GM21717 (cell line): ENCODE measurements around the gene TRIM72.
"Not testable (repeated sequence)": the region's sequence is repeated elsewhere in the genome, so short reads cannot be mapped to it uniquely, and the experiment has no call there.

Experiments
- ATAC-seq: cut with Tn5 transposase; IDR thresholded peaks from one replicate; pipeline ENCODE4 v1.9.1; 2021; ENCODE audit warnings: mild to moderate bottlenecking, moderate library complexity; ENCODE audit not compliant: unreplicated experiment

TRIM72 gene

GRCh38 chr16:31251435-31251834, 37.5 kb downstream of the TRIM72 start:
- no peak for ATAC-seq

DNA sequence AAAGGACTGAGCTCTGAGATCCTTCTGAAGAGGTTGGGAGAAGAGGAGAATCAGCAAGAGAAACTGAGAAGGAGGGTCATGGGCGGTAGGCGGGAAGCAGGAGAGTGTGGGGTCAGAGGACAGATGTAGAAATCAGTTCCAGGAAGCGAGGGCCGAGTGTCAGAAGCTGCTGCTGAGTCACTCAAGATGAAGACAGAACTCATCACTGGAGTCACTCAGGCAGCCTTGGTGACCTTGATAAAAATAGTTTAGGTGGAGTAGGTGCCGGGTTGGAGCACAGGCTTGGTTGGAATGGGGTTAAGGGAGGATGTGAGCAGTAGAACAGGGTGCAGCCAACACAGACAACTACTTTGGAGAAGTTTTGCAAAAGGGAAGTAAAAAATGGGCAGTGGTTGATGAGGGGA, 39.7 kb downstream of the TRIM72 start:
- ATAC-seq, result no peak

DNA sequence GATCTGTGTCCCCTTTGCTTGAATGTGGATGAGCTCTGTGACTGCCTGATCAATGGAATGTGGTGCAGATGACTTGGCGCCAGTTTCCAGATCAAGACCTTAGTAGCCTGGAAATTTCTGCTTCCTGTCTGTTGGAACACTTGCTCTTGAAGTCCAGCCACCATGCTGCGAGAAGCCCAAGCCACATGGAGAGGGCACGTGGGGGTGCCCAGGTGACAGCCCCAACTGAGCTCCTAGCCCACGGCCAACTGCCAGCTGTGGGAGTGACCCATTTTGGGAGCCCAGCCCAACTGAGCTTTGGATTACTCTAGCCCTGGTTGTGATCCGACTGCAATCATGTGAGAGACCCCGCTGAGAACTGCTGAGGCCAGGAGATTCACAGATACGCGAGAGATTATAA, 42.5 kb downstream of the TRIM72 start:
- no peak for ATAC-seq

GRCh38 chr16:31258366-31258765, 44.4 kb downstream of the TRIM72 start:
- no peak for ATAC-seq

DNA sequence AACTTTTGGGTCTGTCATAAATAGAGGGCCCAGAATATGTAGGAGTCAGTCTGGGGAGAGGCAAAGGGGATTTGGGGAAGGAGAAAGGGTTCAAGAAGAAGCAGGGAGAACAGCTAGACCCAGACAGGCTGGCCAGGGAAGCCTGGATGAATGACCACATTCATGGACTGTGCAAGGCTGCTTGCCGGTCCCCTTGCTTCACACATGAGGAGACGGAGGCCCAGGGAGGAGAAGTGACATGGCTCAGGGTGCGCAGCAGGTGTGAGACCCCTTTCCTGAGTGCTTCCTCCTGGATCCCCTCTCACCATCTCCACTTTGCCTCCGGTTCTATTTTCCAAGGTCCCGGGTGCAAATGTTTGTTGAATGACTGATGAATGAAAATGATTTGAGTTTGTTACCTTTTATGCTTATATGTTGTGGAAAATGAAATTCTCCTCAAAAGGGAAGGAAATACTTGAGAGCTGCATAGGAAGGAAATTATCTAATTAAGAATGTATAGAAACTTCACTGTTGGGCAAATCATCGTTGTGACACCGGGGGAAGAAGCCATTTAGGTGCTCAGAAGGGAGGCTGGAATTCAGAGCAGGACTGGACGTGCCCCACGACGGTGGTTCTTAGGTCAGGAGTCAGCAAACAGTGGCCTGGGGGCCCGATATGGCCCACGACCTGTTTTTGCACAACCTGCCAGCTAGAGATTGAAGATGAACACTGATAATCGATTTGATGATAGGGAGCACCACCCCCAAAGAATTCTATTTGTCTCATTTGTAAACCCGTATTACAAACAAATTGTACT, 46.4 kb downstream of the TRIM72 start:
- ATAC-seq, result no peak

GRCh38 chr16:31262084-31262483, 48.2 kb downstream of the TRIM72 start:
- ATAC-seq, result no peak

GRCh38 chr16:31265329-31266245, 51.7 kb downstream of the TRIM72 start:
- peak; percentile 68 for ATAC-seq

- no peak for ATAC-seq
These were observed 53.6 kb downstream of the TRIM72 start for GRCh38 chr16:31267332-31268032.

DNA sequence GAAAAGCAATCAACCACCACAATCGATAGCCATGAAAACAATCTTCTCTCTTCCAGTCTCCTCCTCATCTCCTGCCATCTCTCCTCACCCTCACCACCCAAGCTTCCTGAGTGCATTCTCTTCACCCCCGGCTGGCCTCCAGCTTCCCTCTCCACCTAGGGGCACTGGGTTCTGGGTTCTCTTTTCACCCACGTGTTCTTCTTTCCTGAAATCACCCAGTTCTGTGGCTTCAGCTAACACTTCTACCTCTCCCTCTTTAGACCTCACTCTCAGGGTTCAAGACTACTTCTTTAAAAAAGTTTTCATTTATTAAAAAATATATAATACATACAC, 54.1 kb downstream of the TRIM72 start:
- ATAC-seq, result no peak

DNA sequence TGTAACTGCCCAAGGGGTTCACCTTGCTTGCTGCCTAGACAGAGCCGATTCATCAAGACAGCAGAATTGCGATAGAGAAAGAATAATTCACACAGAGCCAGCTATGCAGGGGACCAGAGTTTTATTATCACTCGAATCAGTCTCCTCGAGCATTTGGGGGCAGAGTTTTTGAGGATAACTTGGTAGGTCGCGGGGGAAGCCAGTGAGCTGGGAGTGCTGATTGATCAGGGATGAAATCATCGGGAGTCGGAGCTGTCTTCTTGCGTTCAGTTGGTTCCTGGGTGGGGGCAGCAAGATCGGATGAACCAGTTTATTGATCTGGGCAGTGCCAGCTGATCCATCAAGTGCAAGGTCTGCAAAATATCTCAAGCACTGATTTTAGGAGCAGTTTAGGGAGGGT, 55.0 kb downstream of the TRIM72 start:
- no peak for ATAC-seq

- ATAC-seq, result no peak
These were observed 55.6 kb downstream of the TRIM72 start for GRCh38 chr16:31269541-31269940.

DNA sequence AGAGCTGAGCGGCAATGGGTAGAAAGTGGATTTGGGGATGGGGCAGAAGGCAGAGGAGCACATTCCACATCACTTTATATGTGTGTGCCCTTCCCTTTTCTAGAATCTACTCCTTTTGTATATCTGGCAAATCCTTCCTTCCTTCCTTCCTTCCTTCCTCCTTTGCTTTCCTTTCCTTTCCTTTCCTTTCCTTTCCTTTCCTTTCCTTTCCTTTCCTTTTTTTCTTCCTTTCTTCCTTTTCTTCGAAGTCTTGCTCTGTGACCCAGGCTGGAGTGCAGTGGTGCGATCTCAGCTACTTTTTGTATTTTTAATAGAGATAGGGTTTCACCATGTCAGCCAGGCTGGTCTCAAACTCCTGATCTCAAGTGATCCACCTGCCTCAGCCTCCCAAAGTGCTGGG, 56.1 kb downstream of the TRIM72 start:
- not testable (repeated sequence) for ATAC-seq

DNA sequence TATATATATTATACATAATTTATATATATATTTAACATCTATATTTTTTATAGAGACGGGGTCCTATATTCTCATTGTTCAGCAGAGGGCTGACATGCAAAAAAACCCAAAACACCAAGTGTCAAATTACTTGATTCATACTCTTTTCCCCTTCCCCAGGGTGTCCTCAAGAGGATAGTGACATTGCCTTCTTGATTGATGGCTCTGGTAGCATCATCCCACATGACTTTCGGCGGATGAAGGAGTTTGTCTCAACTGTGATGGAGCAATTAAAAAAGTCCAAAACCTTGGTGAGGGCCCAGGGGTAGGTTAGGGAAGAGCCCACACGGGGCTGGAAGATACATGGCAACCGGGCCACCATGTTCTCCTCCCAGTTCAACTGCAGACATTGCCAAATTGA, 56.9 kb downstream of the TRIM72 start:
- ATAC-seq, result no peak

DNA sequence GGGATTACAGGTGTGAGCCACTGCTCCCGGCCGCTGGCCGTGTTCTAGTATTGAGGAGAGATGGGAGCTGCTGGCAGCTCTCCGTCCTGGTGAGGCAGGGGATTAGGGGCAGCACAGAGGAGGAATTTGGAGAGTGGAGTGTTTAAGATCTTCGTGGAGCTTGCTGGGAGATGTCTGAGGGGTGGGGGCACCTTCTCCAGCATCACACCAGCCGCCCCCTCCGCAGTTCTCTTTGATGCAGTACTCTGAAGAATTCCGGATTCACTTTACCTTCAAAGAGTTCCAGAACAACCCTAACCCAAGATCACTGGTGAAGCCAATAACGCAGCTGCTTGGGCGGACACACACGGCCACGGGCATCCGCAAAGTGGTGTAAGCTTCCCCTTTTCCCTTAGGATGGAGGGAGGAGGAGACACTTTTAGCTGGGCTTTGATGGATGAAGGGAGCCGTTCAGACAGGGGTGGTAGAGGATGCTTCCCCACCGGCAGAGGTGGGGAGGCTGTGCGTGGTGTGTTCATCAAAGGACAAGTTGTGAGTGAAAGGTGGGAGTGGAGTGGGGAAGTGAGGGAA, 57.8 kb downstream of the TRIM72 start:
- ATAC-seq, result no peak

- ATAC-seq, result no peak
These were observed 59.3 kb downstream of the TRIM72 start for GRCh38 chr16:31273187-31273586.

- ATAC-seq, result no peak
These were observed 59.8 kb downstream of the TRIM72 start for GRCh38 chr16:31273676-31274075.

DNA sequence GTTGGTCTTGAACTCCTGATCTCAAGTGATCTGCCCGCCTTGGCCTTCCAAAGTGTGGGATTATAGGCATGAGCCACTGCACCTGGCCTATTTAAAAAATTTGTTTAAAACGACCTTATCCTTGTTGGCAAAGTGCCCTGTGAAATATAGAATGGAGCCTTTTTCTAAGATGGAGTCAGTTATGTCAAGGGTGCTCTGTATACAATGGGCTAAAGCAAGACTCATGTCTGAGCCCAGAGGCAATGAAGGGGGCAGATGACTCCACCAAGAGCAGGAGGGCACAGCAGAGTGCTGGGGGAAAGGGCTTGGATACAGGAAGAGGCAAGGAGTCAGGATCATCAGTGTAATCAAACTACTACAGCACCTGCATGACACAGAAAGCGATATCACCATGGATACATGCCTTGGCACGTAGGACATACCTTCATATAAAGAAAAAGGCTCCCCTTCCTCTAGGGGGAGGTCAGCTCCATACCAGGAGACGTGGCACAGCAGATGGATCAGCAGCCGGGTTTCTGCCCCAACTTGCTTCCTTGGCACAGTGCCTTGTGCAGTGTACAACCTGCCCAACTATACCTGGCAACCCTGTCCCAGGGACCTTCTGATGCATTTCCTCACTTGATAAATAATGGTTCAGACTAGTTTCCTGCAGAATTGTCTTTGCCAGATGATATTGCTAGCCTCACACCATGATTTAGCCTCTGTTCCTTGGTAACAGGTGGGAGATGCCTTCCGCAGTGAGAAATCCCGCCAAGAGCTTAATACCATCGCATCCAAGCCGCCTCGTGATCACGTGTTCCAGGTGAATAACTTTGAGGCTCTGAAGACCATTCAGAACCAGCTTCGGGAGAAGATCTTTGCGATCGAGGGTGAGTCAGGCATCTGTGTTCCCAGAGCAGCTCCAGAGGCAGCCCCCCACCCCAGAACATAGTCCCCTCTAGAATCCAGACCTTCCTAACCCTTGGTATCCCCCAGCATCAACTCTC, 61.2 kb downstream of the TRIM72 start:
- ATAC-seq, result no peak

GRCh38 chr16:31276600-31276999, 62.7 kb downstream of the TRIM72 start:
- ATAC-seq, result no peak

DNA sequence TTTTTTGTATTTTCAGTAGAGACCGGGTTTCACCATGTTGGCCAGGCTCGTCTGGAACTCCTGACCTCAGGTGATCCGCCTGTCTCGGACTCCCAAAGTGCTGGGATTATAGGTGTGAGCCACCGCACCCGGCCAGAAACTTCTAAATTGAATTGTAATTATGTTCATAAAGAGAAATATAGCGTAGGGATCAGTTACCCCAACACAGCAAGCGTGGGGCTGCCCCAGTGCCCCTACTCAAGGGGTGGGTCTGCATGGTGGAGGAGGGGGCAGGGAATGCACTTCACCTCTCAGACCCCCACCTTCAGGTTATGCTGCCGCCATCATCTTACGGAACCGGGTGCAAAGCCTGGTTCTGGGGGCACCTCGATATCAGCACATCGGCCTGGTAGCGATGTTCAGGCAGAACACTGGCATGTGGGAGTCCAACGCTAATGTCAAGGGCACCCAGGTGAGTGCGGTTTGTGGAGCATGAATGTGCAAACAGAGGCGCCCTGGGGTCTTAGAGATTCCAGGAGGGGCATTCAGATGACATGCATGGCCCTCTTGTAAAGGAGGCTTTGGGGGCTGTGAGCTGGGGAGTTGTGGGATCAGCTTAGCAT, 63.8 kb downstream of the TRIM72 start:
- no peak for ATAC-seq

DNA sequence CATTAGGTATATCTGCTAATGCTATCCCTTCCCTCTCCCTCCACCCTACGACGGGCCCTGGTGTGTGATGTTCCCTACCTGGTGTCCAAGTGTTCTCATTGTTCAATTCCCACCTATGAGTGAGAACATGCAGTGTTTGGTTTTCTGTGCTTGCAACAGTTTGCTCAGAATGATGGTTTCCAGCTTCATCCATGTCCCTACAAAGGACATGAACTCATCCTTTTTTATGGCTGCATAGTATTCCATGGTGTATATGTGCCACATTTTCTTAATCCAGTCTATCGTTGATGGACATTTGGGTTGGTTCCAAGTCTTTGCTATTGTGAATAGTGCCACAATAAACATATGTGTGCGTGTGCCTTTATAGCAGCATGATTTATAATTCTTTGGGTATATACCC, 64.9 kb downstream of the TRIM72 start:
- ATAC-seq, result not testable (repeated sequence)
